ENCODE data around the gene PDE6G.

PDE6G gene

DNA sequence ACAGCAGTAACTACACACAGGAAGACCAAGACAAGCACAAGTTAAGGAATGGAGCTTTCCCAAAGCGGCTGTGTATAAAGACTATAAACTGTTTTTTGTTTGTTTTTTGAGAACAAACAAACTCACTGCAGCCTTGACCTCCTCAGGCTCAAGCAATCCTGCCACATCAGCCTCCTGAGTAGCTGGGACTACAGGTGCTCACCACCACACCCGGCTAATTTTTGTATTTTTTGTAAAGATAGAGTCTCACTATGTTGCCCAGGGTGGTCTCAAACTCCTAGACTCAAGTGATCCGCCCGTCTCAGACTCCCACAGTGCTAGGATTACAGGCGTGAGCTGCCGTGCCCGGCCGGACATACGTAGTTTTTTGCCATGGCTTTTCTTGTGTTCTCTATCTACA is 4.1 kb upstream of the PDE6G start:
- DNase-seq (ENCODE audit: insufficient read length, low spot score) = no peak
- no peak for FAIRE-seq
- TF ChIP-seq CTCF (IDR thresholded peaks at IDR 0.05; ENCODE audit: insufficient read depth, missing control alignments) = no peak

- no peak for TF ChIP-seq CTCF (IDR thresholded peaks at IDR 0.05; ENCODE audit: insufficient read depth, missing control alignments)
- DNase-seq (ENCODE audit: insufficient read length, low spot score) (no peak), FAIRE-seq (no peak)
These were observed 2.7 kb upstream of the PDE6G start for GRCh38 chr17:81659038-81659437.

- FAIRE-seq = no peak
- DNase-seq (ENCODE audit: insufficient read length, low spot score) = no peak
- no peak for TF ChIP-seq CTCF (IDR thresholded peaks at IDR 0.05; ENCODE audit: insufficient read depth, missing control alignments)
These were observed 493 bp upstream of the PDE6G start for GRCh38 chr17:81656835-81657234.

GRCh38 chr17:81655378-81656117 is 794 bp downstream of the PDE6G start:
- no peak for FAIRE-seq
- peak; percentile 98 for DNase-seq (ENCODE audit: insufficient read length, low spot score)
- TF ChIP-seq CTCF (IDR thresholded peaks at IDR 0.05; ENCODE audit: insufficient read depth, missing control alignments) = no peak

- DNase-seq (ENCODE audit: insufficient read length, low spot score) (no peak), FAIRE-seq (no peak)
- TF ChIP-seq CTCF (IDR thresholded peaks at IDR 0.05; ENCODE audit: insufficient read depth, missing control alignments) = no peak
These were observed 3.2 kb downstream of the PDE6G start for GRCh38 chr17:81652906-81653771.

GRCh38 chr17:81651692-81652091 is 4.7 kb downstream of the PDE6G start:
- no peak for FAIRE-seq

More at GRCh38 chr17:81651692-81652091, 4.7 kb downstream of the PDE6G start:
- no peak for TF ChIP-seq CTCF (IDR thresholded peaks at IDR 0.05; ENCODE audit: insufficient read depth, missing control alignments)
- DNase-seq (ENCODE audit: insufficient read length, low spot score) = no peak
